ENCODE results near the gene NOX5. TPM values are rescaled to one million over a fixed set of nuclear protein-coding genes. Genes with fewer than 3 reads are reported as not detected.

Gene NOX5
- total RNA-seq, 1 experiment from 2014 or later: 0.91 TPM

GRCh38 chr15:69000725-69001503 lies 13.6 kb upstream of the NOX5 start:
- 0 out of 4 replicates have a peak, but pooled peaks cover 0 to 6% of the 10 kb centered on the region in 2 experiments for H3K4me1 ChIP-seq (ENCODE audit: control insufficient read depth in 1 of 2, insufficient read depth in 2 of 2, low read length in 2 of 2)
- H2AFZ ChIP-seq (ENCODE audit: low read depth, low read length, poor library complexity, severe bottlenecking): no peak overlapping the region
- H3K4me3 ChIP-seq (replicated peaks in 1 of 2; ENCODE audit: low read depth in 1 of 2, low read length in 2 of 2): no peak overlapping the region
- no peaks in the 10 kb centered on the region for H4K20me1 ChIP-seq (ENCODE audit: insufficient read depth)
- no peaks in the 10 kb centered on the region for H3K27me3 ChIP-seq (ENCODE audit: insufficient read depth, low read length)
- no peak for ATAC-seq
- no peak overlapping the region for H3K4me2 ChIP-seq (ENCODE audit: low read length)
- H3K9me2 ChIP-seq (ENCODE audit: insufficient read depth): no peaks in the 10 kb centered on the region
- no peak for DNase-seq (ENCODE audit: low read depth, low spot score)
- H3K79me2 ChIP-seq (ENCODE audit: insufficient read depth, low read length): no peaks in the 10 kb centered on the region
- H3K9ac ChIP-seq (ENCODE audit: low read length): no peak overlapping the region
- no TSS peak for BruUV-seq (replicated peaks)
- ChIA-PET POLR2A (no interaction called here), CTCF (no interaction called here), RAD21 (ENCODE audit: low non-redundant PET in 1 of 2, low total read pairs in 2 of 2, uncharacterized antibody in 2 of 2, unreplicated experiment in 2 of 2) (interaction anchor here in 1 of 2 experiments (0.5 kb wide), 1 partner anchor 27 kb away, joined by 3 read pairs; no protein-coding TSS in a partner anchor)
- no peak for TF ChIP-seq EZH2 (IDR thresholded peaks at IDR 0.05)
- no peak for TF ChIP-seq POLR2AphosphoS5 (IDR thresholded peaks at IDR 0.05; ENCODE audit: low read depth, low read length)
- H3K9me3 ChIP-seq (ENCODE audit: control insufficient read depth in 1 of 2, insufficient read depth in 1 of 2, low read depth in 1 of 2, low read length in 2 of 2): no peaks in the 10 kb centered on the region
- no peaks in the 10 kb centered on the region for H3K36me3 ChIP-seq (ENCODE audit: control insufficient read depth in 1 of 2, insufficient read depth in 2 of 2, low read length in 2 of 2)
- no peak overlapping the region for H3K27ac ChIP-seq (ENCODE audit: low read depth, low read length)
- intact Hi-C loops (cut with micrococcal nuclease): no loop called here

DNA sequence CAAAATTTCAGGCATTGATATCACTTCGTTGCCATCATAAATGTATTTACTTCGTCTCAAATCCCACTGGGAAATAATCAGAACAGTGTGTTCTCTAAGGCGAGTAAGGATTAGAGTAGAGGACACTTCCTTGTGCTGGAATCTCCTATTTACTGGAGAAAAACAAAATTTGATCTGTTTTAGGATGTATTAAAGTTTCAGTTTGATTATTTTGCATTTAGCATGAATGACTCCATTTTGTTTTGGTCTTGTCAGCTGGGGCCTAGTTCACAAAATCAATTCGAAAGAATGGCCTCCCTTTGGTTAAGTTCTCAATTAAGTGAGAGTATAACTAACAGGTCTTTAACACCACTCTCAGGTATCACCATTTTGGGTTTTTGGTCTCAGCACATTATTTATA lies 11.7 kb upstream of the NOX5 start:
- DNase-seq (ENCODE audit: low read depth, low spot score) (no peak), ATAC-seq (no peak)
- TF ChIP-seq CBX3 (IDR thresholded peaks at IDR 0.05; ENCODE audit: low read depth): no peak
- no peak for TF ChIP-seq TCF7L2 (IDR thresholded peaks at IDR 0.05; ENCODE audit: borderline replicate concordance, extremely low read depth, insufficient read depth, insufficient read length)
- TF ChIP-seq FOSL1 (IDR thresholded peaks at IDR 0.05; ENCODE audit: low read depth): no peak
- no peak for TF ChIP-seq SRF (IDR thresholded peaks at IDR 0.05; ENCODE audit: low read depth)
- no peak for TF ChIP-seq REST (IDR thresholded peaks at IDR 0.05; ENCODE audit: low read depth)
- TF ChIP-seq EZH2 (IDR thresholded peaks at IDR 0.05): no peak
- no peak for TF ChIP-seq SIN3A (IDR thresholded peaks at IDR 0.05; ENCODE audit: low read depth)
- TF ChIP-seq POLR2A (IDR thresholded peaks at IDR 0.05; ENCODE audit: borderline replicate concordance, extremely low read depth, insufficient read depth, insufficient read length): no peak
- Histone ChIP-seq H3K4me2 (ENCODE audit: low read length) (no peak overlapping the region), H3K9me3 (ENCODE audit: control insufficient read depth in 1 of 2, insufficient read depth in 1 of 2, low read depth in 1 of 2, low read length in 2 of 2) (0 out of 4 replicates have a peak, but pooled peaks cover 0 to 8% of the 10 kb centered on the region in 2 experiments), H3K36me3 (ENCODE audit: control insufficient read depth in 1 of 2, insufficient read depth in 2 of 2, low read length in 2 of 2) (no peaks in the 10 kb centered on the region), H3K27me3 (ENCODE audit: insufficient read depth, low read length) (no peaks in the 10 kb centered on the region), H3K4me3 (replicated peaks in 1 of 2; ENCODE audit: low read depth in 1 of 2, low read length in 2 of 2) (no peak overlapping the region), H2AFZ (ENCODE audit: low read depth, low read length, poor library complexity, severe bottlenecking) (no peak overlapping the region), H3K9ac (ENCODE audit: low read length) (no peak overlapping the region), H4K20me1 (ENCODE audit: insufficient read depth) (no peaks in the 10 kb centered on the region), H3K9me2 (ENCODE audit: insufficient read depth) (no peaks in the 10 kb centered on the region), H3K79me2 (ENCODE audit: insufficient read depth, low read length) (no peaks in the 10 kb centered on the region), H3K27ac (ENCODE audit: low read depth, low read length) (no peak overlapping the region), H3K4me1 (ENCODE audit: control insufficient read depth in 1 of 2, insufficient read depth in 2 of 2, low read length in 2 of 2) (no peaks in the 10 kb centered on the region)
- BruUV-seq (replicated peaks): no TSS peak
- POLR2A ChIA-PET: no interaction called here
- RAD21 ChIA-PET (ENCODE audit: low non-redundant PET in 1 of 2, low total read pairs in 2 of 2, uncharacterized antibody in 2 of 2, unreplicated experiment in 2 of 2): no interaction called here
- intact Hi-C loops (cut with micrococcal nuclease): no loop called here
- CTCF ChIA-PET: no interaction called here
